ENCODE results near the gene HIBCH. TPM values are rescaled to one million over a fixed set of nuclear protein-coding genes. Genes with fewer than 3 reads are reported as not detected.
A peak's percentile ranks its signal among the peaks of the same experiment; 100 is the strongest.

The HIBCH gene
- total RNA-seq, 2 donors from 2014 or later, result 30.8 to 46.7 TPM

- no peak for TF ChIP-seq CTCF (conservative IDR thresholded peaks at IDR 0.05)
- H3K36me3 ChIP-seq (ENCODE audit: control insufficient read depth, insufficient read depth, low read length), result peaks cover 16% of the 10 kb centered on the region
- H3K27me3 ChIP-seq (ENCODE audit: control insufficient read depth, insufficient read depth, low read length, poor library complexity, severe bottlenecking), result no peaks in the 10 kb centered on the region
- no peaks in the 10 kb centered on the region for H3K9me3 ChIP-seq (ENCODE audit: control insufficient read depth, low read length)
- no peak for DNase-seq
- H3K4me3 ChIP-seq (ENCODE audit: low read length), result no peak overlapping the region
- Mint-ChIP-seq H3K9me3 (no peaks in the 10 kb centered on the region), H3K27me3 (ENCODE audit: insufficient read depth) (no peaks in the 10 kb centered on the region), H3K27ac (no peak overlapping the region), H3K36me3 (ENCODE audit: low read depth) (no peaks in the 10 kb centered on the region), H3K4me3 (no peak overlapping the region), H3K4me1 (peaks cover 7% of the 10 kb centered on the region)
- no peak overlapping the region for H3K27ac ChIP-seq (ENCODE audit: low read depth, low read length)
- H3K4me1 ChIP-seq (ENCODE audit: control insufficient read depth, insufficient read depth, low read length), result peaks cover 4% of the 10 kb centered on the region
- H3K9ac ChIP-seq (ENCODE audit: extremely low read depth, low read length, poor library complexity, severe bottlenecking), result no peak overlapping the region
- WGBS, 2 experiments (ENCODE audit: insufficient coverage in 1 of 2, insufficient read length in 1 of 2), result 91 to 100% methylated on average over 1 to 2 of the region's 2 CpGs
Observed at GRCh38 chr2:190207930-190208329, 111.7 kb downstream of the HIBCH start.

- Histone ChIP-seq H3K4me1 (ENCODE audit: control insufficient read depth, insufficient read depth, low read length) (peaks cover 10% of the 10 kb centered on the region), H3K36me3 (ENCODE audit: control insufficient read depth, insufficient read depth, low read length) (peaks cover 10% of the 10 kb centered on the region), H3K9ac (ENCODE audit: extremely low read depth, low read length, poor library complexity, severe bottlenecking) (no peak overlapping the region), H3K27ac (ENCODE audit: low read depth, low read length) (no peak overlapping the region), H3K9me3 (ENCODE audit: control insufficient read depth, low read length) (no peaks in the 10 kb centered on the region), H3K27me3 (ENCODE audit: control insufficient read depth, insufficient read depth, low read length, poor library complexity, severe bottlenecking) (no peaks in the 10 kb centered on the region), H3K4me3 (ENCODE audit: low read length) (no peak overlapping the region)
- no peaks in the 10 kb centered on the region for H3K36me3 Mint-ChIP-seq (ENCODE audit: low read depth)
- H3K4me1 Mint-ChIP-seq, result peaks cover 13% of the 10 kb centered on the region
- no peak overlapping the region for H3K27ac Mint-ChIP-seq
- 98 to 100% methylated on average over 1 to 4 of the region's 4 CpGs for WGBS, 2 experiments (ENCODE audit: insufficient coverage in 1 of 2, insufficient read length in 1 of 2)
- H3K9me3 Mint-ChIP-seq, result no peaks in the 10 kb centered on the region
- no peaks in the 10 kb centered on the region for H3K27me3 Mint-ChIP-seq (ENCODE audit: insufficient read depth)
- TF ChIP-seq CTCF (conservative IDR thresholded peaks at IDR 0.05), result no peak
- no peak for DNase-seq
- no peak overlapping the region for H3K4me3 Mint-ChIP-seq
Observed at GRCh38 chr2:190205657-190206056, 114.0 kb downstream of the HIBCH start.

- Histone ChIP-seq H3K4me3 (ENCODE audit: low read length) (no peak overlapping the region), H3K9me3 (ENCODE audit: control insufficient read depth, low read length) (peaks cover under 1% of the 10 kb centered on the region), H3K9ac (ENCODE audit: extremely low read depth, low read length, poor library complexity, severe bottlenecking) (no peak overlapping the region), H3K36me3 (ENCODE audit: control insufficient read depth, insufficient read depth, low read length) (peaks cover 23% of the 10 kb centered on the region), H3K4me1 (ENCODE audit: control insufficient read depth, insufficient read depth, low read length) (peaks cover 20% of the 10 kb centered on the region), H3K27me3 (ENCODE audit: control insufficient read depth, insufficient read depth, low read length, poor library complexity, severe bottlenecking) (peaks cover 3% of the 10 kb centered on the region), H3K27ac (ENCODE audit: low read depth, low read length) (no peak overlapping the region)
- Mint-ChIP-seq H3K4me1 (peaks cover 34% of the 10 kb centered on the region), H3K27ac (peak overlapping the region; percentile 26), H3K9me3 (no peaks in the 10 kb centered on the region), H3K27me3 (ENCODE audit: insufficient read depth) (no peaks in the 10 kb centered on the region), H3K4me3 (no peak overlapping the region), H3K36me3 (ENCODE audit: low read depth) (peaks cover 3% of the 10 kb centered on the region)
- peak; percentile 33 for TF ChIP-seq CTCF (conservative IDR thresholded peaks at IDR 0.05)
- 91 to 100% methylated on average over 1 of the region's 1 CpG for WGBS, 2 experiments (ENCODE audit: insufficient coverage in 1 of 2, insufficient read length in 1 of 2)
- no peak for DNase-seq
Observed at GRCh38 chr2:190202604-190203003, 117.0 kb downstream of the HIBCH start.
